ENCODE measurements around the gene CDYL.
"Not testable (repeated sequence)": the region's sequence is repeated elsewhere in the genome, so short reads cannot be mapped to it uniquely, and the experiment has no call there.

The CDYL gene

GRCh38 chr6:4803343-4803744 lies 27.1 kb downstream of the CDYL start:
- DNase-seq (ENCODE audit: low read depth in 2 of 2), result no peak

- DNase-seq (ENCODE audit: low read depth in 2 of 2), result no peak
These were observed 27.9 kb downstream of the CDYL start for GRCh38 chr6:4804095-4804494.

GRCh38 chr6:4805553-4806336 lies 29.5 kb downstream of the CDYL start:
- no peak for DNase-seq (ENCODE audit: low read depth in 2 of 2)

- no peak for DNase-seq (ENCODE audit: low read depth in 2 of 2)
These were observed 30.1 kb downstream of the CDYL start for GRCh38 chr6:4806337-4806725.

DNA sequence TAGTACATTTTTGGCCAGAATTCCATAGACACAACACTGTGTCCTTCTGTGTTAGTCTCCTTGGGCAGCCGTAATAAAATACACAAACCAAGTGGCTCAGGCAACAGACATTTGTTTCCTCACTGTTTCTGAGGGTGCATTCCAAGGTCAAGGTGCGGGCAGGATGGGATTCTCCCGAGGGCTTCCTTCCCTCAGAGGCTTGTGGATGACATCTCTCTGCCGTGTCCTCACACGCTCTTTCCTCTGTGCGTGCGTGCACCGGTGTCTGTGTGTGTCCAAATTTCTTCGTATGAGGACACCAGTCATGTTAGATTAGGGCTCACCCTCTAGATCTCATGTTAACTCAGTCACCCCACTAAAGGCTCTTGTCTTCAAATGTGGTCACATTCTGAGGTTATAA lies 30.6 kb downstream of the CDYL start:
- no peak for DNase-seq (ENCODE audit: low read depth in 2 of 2)

- no peak for DNase-seq (ENCODE audit: low read depth in 2 of 2)
These were observed 32.2 kb downstream of the CDYL start for GRCh38 chr6:4808396-4808795.

DNA sequence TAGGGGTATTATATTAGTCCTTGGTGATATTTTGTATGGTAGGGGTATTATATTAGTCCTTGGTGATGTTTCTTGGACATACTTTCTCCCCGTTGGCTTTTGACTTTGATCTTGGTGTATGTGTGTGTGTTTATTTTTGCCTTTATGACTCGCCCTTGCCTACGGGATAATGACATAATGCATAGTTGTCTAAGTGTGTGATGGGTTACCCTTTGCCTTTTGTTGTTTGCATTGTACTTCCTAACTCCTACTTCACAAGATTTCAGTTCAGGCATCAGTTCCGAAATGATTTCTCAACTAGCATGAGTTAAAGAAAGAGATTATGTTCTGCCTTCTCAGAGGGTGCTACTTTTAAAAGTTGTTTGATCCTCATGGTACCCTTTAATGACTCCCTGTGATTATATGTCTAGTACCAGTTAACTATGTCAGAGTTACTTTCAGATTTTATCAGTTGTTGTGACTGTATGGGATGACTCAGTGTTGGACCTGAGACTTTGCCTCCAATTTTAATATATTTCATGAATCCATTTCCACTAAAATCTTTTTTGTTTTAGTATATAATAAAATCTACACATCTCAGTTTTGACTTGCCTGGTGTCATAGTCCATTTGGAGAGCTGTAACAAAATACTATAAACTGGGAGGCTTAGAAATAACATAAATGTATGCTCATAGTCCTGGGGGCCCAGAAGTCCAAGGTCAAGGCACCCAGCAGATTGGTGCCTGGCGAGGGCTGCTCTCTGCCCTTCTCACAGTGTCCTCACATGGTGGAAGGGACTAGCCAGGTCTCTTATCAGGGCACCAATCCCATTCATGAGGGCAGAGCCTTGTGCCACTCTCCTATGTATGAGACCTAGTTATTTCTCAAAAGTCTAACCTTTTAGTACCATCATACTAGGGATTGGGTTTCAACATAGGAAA lies 34.1 kb downstream of the CDYL start:
- no peak for DNase-seq (ENCODE audit: low read depth in 2 of 2)

DNA sequence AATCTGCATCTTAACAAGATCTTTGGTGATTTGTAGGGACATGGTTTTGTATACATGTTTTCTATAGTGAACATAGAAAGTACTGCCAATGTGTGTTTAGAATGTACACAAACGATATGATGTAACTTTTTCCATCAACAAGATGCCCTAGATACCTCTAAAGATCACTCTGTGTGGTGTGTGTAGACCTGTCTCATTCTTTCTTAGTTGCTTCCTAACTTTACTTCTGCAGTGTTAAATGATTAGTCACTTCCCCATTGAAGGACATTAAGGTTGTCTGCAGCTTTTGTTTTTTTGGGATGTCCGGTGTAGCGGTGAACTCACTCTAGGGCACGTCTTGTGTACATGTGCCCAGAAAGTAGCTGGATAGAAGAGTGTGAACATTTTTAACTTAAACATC lies 35.9 kb downstream of the CDYL start:
- no peak for DNase-seq (ENCODE audit: low read depth in 2 of 2)

DNA sequence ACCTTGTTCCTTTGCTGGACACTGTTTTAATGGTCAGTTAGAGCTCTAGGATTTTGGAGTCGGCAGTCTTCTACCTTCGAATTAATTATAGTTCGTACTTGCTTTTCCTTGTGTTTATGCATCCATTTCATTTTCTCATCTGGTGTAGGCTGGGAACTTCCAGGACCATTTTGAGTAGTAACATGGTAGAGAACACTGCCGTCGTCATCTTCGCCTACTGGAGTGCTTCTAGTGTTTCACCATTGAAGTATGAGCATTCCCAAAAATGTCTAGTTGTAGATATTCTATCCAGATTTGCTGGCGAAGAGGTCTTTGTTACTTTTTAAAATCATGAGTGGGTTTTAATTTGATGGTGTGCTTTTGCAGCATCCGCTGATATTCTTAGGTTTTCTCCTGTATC lies 36.9 kb downstream of the CDYL start:
- no peak for DNase-seq (ENCODE audit: low read depth in 2 of 2)

GRCh38 chr6:4814212-4814611 lies 38.0 kb downstream of the CDYL start:
- DNase-seq (ENCODE audit: low read depth in 2 of 2), result no peak

DNA sequence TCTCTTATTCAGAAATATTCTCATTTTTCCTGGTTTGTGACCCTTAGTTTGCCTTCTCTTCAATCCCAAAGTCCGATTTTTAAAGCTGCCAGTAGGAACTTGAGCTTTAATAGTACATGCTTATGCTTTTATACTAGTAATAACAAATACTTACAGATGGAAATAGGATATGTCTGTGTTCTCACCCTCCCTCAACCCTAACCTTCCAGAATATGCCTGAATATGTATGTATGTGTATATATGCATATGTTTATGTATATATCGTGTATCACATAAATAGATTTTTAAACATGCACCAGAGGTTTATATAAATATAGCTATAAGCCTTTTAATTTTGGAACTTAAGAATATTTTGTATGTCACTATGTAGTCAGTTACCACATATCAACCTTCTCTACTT lies 38.8 kb downstream of the CDYL start:
- DNase-seq (ENCODE audit: low read depth in 2 of 2), result no peak

GRCh38 chr6:4815584-4815983 lies 39.4 kb downstream of the CDYL start:
- DNase-seq (ENCODE audit: low read depth in 2 of 2), result no peak

- DNase-seq (ENCODE audit: low read depth in 2 of 2), result no peak
These were observed 40.7 kb downstream of the CDYL start for GRCh38 chr6:4816904-4817303.

DNA sequence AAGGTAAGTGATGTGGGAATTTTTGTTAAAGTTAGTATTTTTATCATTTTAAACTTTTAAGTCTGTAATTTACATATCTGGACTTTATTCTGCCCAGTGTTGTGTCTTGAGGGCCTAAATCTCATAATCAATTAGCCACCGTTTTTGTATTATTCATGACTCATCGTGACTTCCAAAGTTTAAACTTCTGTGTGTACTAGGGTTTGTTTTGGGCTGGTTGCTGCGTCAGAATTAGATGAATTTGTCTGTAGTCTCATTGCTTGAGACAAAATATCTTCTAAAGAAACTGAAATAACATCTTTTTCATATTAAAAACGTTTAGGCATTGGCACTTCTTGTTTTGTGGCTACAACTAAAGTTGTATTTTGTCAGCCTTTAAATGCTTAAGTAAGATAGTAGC lies 41.3 kb downstream of the CDYL start:
- DNase-seq (ENCODE audit: low read depth in 2 of 2), result no peak

GRCh38 chr6:4818272-4818938 lies 42.2 kb downstream of the CDYL start:
- DNase-seq (ENCODE audit: low read depth in 2 of 2), result no peak

- DNase-seq (ENCODE audit: low read depth in 2 of 2), result no peak
These were observed 43.6 kb downstream of the CDYL start for GRCh38 chr6:4819706-4820283.

- DNase-seq (ENCODE audit: low read depth in 2 of 2), result peak; percentile 71 to 72
These were observed 44.6 kb downstream of the CDYL start for GRCh38 chr6:4820704-4821276.

GRCh38 chr6:4822476-4822875 lies 46.3 kb downstream of the CDYL start:
- no peak for DNase-seq (ENCODE audit: low read depth in 2 of 2)

DNA sequence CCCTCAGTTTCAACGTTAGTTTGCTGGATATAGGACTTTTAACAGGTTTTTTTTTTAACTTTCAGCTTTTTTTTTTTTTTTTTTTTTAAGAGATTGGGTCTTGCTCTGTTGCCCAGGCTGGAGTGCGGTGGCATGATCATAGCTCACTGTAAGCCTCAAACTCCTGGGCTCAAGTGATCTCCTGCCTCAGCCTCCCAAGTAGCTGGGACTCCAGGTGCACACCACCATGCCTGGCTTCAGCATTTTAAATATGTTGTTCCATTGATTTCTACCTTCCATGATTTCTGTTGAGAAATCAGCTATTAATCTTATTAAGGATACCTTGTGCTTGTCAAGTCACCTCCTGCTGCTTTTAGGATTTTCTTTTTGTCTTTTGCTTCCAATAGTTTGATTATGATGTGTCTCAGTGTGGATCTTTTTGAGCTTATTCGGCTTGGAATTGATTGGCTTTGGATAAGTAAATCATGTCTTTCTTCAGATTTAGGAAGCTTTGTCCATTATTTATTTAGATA lies 52.0 kb downstream of the CDYL start:
- DNase-seq (ENCODE audit: low read depth in 2 of 2), result no peak

DNA sequence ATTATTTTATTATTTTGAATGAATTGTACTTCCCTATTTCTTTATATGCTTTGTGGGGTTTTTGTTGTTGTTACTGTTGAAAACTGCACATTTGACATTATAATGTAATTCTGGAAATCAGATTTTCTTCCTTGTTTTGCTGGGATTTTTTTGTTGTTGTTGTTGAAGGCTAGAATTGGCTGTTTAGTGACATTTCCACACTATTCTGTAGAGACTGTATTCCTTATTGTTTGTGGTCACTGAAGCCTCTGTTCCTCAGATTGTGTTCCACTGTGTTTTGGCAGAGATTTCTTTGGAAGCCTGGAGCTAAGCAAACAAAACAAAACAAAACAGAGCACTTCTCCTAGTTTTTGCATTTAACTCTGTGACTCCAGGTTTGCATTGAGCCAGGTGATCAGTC lies 52.9 kb downstream of the CDYL start:
- DNase-seq (ENCODE audit: low read depth in 2 of 2), result no peak

- not testable (repeated sequence) for DNase-seq (ENCODE audit: low read depth in 2 of 2)
These were observed 59.3 kb downstream of the CDYL start for GRCh38 chr6:4835540-4835939.

GRCh38 chr6:4840169-4840568 lies 64.0 kb downstream of the CDYL start:
- no peak for DNase-seq (ENCODE audit: low read depth in 2 of 2)

Data from fibroblast of skin of left quadriceps (primary cell).